H9 (cell line): ENCODE measurements around the gene SHC1. TPM values are rescaled to one million over a fixed set of nuclear protein-coding genes. Genes with fewer than 3 reads are reported as not detected.

Source experiments
- DNase-seq: peaks from one replicate; pipeline ENCODE4 v3.0.0-alpha.2; 2017
- H2AFZ ChIP-seq: one replicate; pipeline ENCODE4 v1.6.1; 2013; ENCODE audit warnings: mild to moderate bottlenecking, low read length, control low read depth, moderate library complexity
- H2AK5ac ChIP-seq: 2 replicates; pipeline ENCODE4 v1.6.1; 2013; ENCODE audit warnings: low read length, control low read depth, mixed read lengths; ENCODE audit not compliant: insufficient read length
- H2BK120ac ChIP-seq: one replicate; pipeline ENCODE4 v1.6.1; 2013; ENCODE audit warnings: low read depth, mild to moderate bottlenecking, low read length, control low read depth, inconsistent platforms; ENCODE audit not compliant: poor library complexity, severe bottlenecking
- H2BK12ac ChIP-seq: 2 replicates; pipeline ENCODE4 v1.6.1; 2013; ENCODE audit warnings: low read length, control low read depth, mixed read lengths, low read depth; ENCODE audit not compliant: insufficient read length
- H2BK15ac ChIP-seq: 2 replicates; pipeline ENCODE4 v1.6.1; 2013; ENCODE audit warnings: low read depth, low read length, control low read depth
- H2BK20ac ChIP-seq: one replicate; pipeline ENCODE4 v1.6.1; 2013; ENCODE audit warnings: low read depth, mild to moderate bottlenecking, low read length, control low read depth, inconsistent platforms; ENCODE audit not compliant: poor library complexity, severe bottlenecking
- H2BK5ac ChIP-seq: 2 replicates; pipeline ENCODE4 v1.6.1; 2013; ENCODE audit warnings: low read length, control low read depth, mixed read lengths; ENCODE audit not compliant: insufficient read length
- H3K14ac ChIP-seq: 2 replicates; pipeline ENCODE4 v1.6.1; 2013; ENCODE audit warnings: low read length, control low read depth; ENCODE audit not compliant: insufficient read depth
- H3K18ac ChIP-seq: 2 replicates; pipeline ENCODE4 v1.6.1; 2013; ENCODE audit warnings: low read depth, mild to moderate bottlenecking, mixed read lengths, low read length, control low read depth; ENCODE audit not compliant: insufficient read length
- H3K23ac ChIP-seq: 2 replicates; pipeline ENCODE4 v1.6.1; 2013; ENCODE audit warnings: low read length, control low read depth, mixed read lengths, low read depth; ENCODE audit not compliant: insufficient read length
- H3K23me2 ChIP-seq: 2 replicates; pipeline ENCODE4 v1.6.1; 2013; ENCODE audit warnings: low read depth, mild to moderate bottlenecking, mixed read lengths, low read length, control low read depth; ENCODE audit not compliant: insufficient read length, poor library complexity, severe bottlenecking
- H3K27ac ChIP-seq: 2 replicates; pipeline ENCODE4 v1.5.1; 2013; ENCODE audit warnings: low read length, control low read depth, mixed read lengths, low read depth; ENCODE audit not compliant: insufficient read length
- H3K27me3 ChIP-seq: 2 replicates; pipeline ENCODE4 v1.6.1; 2013; ENCODE audit warnings: low read length, control low read depth, inconsistent platforms; ENCODE audit not compliant: insufficient read depth
- H3K4ac ChIP-seq: 2 replicates; pipeline ENCODE4 v1.6.1; 2013; ENCODE audit warnings: low read depth, mild to moderate bottlenecking, control low read depth, inconsistent platforms, low read length, moderate library complexity
- H3K4me1 ChIP-seq: 2 replicates; pipeline ENCODE4 v1.6.1; 2013; ENCODE audit warnings: low read length, control low read depth, inconsistent platforms; ENCODE audit not compliant: insufficient read depth
- H3K4me2 ChIP-seq: 2 replicates; pipeline ENCODE4 v1.6.1; 2013; ENCODE audit warnings: low read length, control low read depth, mixed read lengths; ENCODE audit not compliant: insufficient read length, insufficient read depth
- H3K56ac ChIP-seq: 2 replicates; pipeline ENCODE4 v1.6.1; 2013; ENCODE audit warnings: low read depth, mild to moderate bottlenecking, mixed read lengths, low read length, control low read depth; ENCODE audit not compliant: insufficient read length
- H3K79me1 ChIP-seq: 2 replicates; pipeline ENCODE4 v1.6.1; 2013; ENCODE audit warnings: low read depth, mild to moderate bottlenecking, moderate library complexity, low read length, control low read depth, inconsistent platforms; ENCODE audit not compliant: insufficient read depth, poor library complexity, severe bottlenecking
- H3K79me2 ChIP-seq: 2 replicates; pipeline ENCODE4 v1.6.1; 2013; ENCODE audit warnings: low read length, control low read depth, inconsistent platforms; ENCODE audit not compliant: insufficient read depth
- H3K9ac ChIP-seq: 2 replicates; pipeline ENCODE4 v1.6.1; 2013; ENCODE audit warnings: low read length, control low read depth, mixed read lengths; ENCODE audit not compliant: insufficient read length; ENCODE audit errors: extremely low read depth
- H3K9me3 ChIP-seq: one replicate; pipeline ENCODE4 v1.6.1; 2013; ENCODE audit warnings: low read depth, low read length, inconsistent platforms; ENCODE audit not compliant: control insufficient read depth
- H3T11ph ChIP-seq: one replicate; pipeline ENCODE4 v1.6.1; 2013; ENCODE audit warnings: mild to moderate bottlenecking, low read length, control low read depth, inconsistent platforms
- H4K20me1 ChIP-seq: one replicate; pipeline ENCODE4 v1.6.1; 2013; ENCODE audit not compliant: control insufficient read depth, insufficient read length, insufficient read depth
- H4K5ac ChIP-seq: 2 replicates; pipeline ENCODE4 v1.6.1; 2013; ENCODE audit warnings: low read depth, mild to moderate bottlenecking, mixed read lengths, low read length, control low read depth; ENCODE audit not compliant: insufficient read length
- H4K8ac ChIP-seq: replicated peaks from 2 replicates; pipeline ENCODE4 v1.6.1; 2013; ENCODE audit warnings: low read length, control low read depth, mixed read lengths, low read depth; ENCODE audit not compliant: insufficient read length
- H4K91ac ChIP-seq: 2 replicates; pipeline ENCODE4 v1.6.1; 2013; ENCODE audit warnings: low read depth, mild to moderate bottlenecking, moderate library complexity, mixed read lengths, low read length, control low read depth; ENCODE audit not compliant: insufficient read length
- H3K27ac Mint-ChIP-seq, 3 experiments: 2 replicates in 2 of 3; 3 replicates in 1 of 3; pipeline ENCODE4 v1.8.0; 2020 to 2021; ENCODE audit warnings: mixed read lengths in 3 of 3, mild to moderate bottlenecking in 1 of 3, moderate library complexity in 1 of 3
- H3K27me3 Mint-ChIP-seq: 2 replicates; pipeline ENCODE4 v1.8.0; 2021; ENCODE audit warnings: low read depth, mild to moderate bottlenecking, moderate library complexity, mixed read lengths
- H3K36me3 Mint-ChIP-seq, 3 experiments: 2 replicates in 2 of 3; 3 replicates in 1 of 3; pipeline ENCODE4 v1.8.0; 2020 to 2021; ENCODE audit warnings: low read depth in 3 of 3, mixed read lengths in 3 of 3; ENCODE audit not compliant: insufficient read depth in 1 of 3
- H3K4me1 Mint-ChIP-seq, 2 experiments: 2 replicates each; pipeline ENCODE4 v1.8.0; 2020; ENCODE audit warnings: mixed read lengths in 2 of 2
- H3K4me3 Mint-ChIP-seq, 2 experiments: 2 replicates in 1 of 2; 3 replicates in 1 of 2; pipeline ENCODE4 v1.8.0; 2020 to 2021; ENCODE audit warnings: mild to moderate bottlenecking in 2 of 2, mixed read lengths in 2 of 2, moderate library complexity in 1 of 2
- H3K9me3 Mint-ChIP-seq, 2 experiments: 2 replicates in 1 of 2; 3 replicates in 1 of 2; pipeline ENCODE4 v1.8.0; 2020; ENCODE audit warnings: mild to moderate bottlenecking in 2 of 2, mixed read lengths in 2 of 2, moderate library complexity in 1 of 2
- CTCF ChIP-seq: fragments of 200-600 bp; sonication (generic); conservative IDR thresholded peaks from 3 replicates; pipeline ENCODE4 v1.8.0; 2021; ENCODE audit warnings: antibody characterized with exemption, mild to moderate bottlenecking
- WGBS: extraction: QIAGEN DNeasy Blood & Tissue Kit; methylation state at CpG from one replicate; pipeline ENCODE4 v1.1.7; 2013; ENCODE audit warnings: missing lambda C conversion rate, low lambda C conversion rate, mixed read lengths; ENCODE audit not compliant: insufficient read length; ENCODE audit errors: extremely low coverage; 5-methylcytosine and 5-hydroxymethylcytosine counted together
- total RNA-seq: library from RNA; stranded (reverse); gene quantifications from 2 replicates; pipeline ENCODE4 v1.2.1, GENCODE V29; 2021

The SHC1 gene
- total RNA-seq, 1 experiment from 2014 or later: 168 TPM

- H2BK12ac ChIP-seq: no peak overlapping the region
- H4K8ac ChIP-seq: no peak overlapping the region
- no peak overlapping the region for H2AK5ac ChIP-seq
- peaks cover 3% of the 10 kb centered on the region for H3K79me1 ChIP-seq
- H3K4me1 ChIP-seq: 0 out of 2 replicates have a peak, but pooled peaks cover 2% of the 10 kb centered on the region
- no peak overlapping the region for H2BK15ac ChIP-seq
- no peak overlapping the region for H2BK120ac ChIP-seq
- no peak overlapping the region for H3K23ac ChIP-seq
- no peaks in the 10 kb centered on the region for H3K23me2 ChIP-seq
- no peak overlapping the region for H3K27ac ChIP-seq
- H3K18ac ChIP-seq: no peak overlapping the region
- H3K9ac ChIP-seq: no peak overlapping the region
- no peaks in the 10 kb centered on the region for H3K9me3 ChIP-seq
- H3T11ph ChIP-seq: no peak overlapping the region
- no peak overlapping the region for H4K91ac ChIP-seq
- Mint-ChIP-seq H3K27ac (peak overlapping the region in 2 of 3 experiments; percentile 44 to 93; a peak in 1 of 7 replicates), H3K4me3 (peak overlapping the region; percentile 78 to 87), H3K27me3 (no peaks in the 10 kb centered on the region), H3K36me3 (peaks cover 42 to 79% (median 71%) of the 10 kb centered on the region in 3 experiments), H3K4me1 (peaks cover 27 to 32% of the 10 kb centered on the region in 2 experiments), H3K9me3 (no peaks in the 10 kb centered on the region)
- H3K79me2 ChIP-seq: no peaks in the 10 kb centered on the region; the same call in 1 of the 2 replicates
- no peak overlapping the region for H3K56ac ChIP-seq
- no peak overlapping the region for H2BK20ac ChIP-seq
- no peaks in the 10 kb centered on the region for H3K27me3 ChIP-seq
- no peak for DNase-seq
- peaks cover 2% of the 10 kb centered on the region for H4K20me1 ChIP-seq
- peak overlapping the region; percentile 76 for H3K4me2 ChIP-seq
- no peak for TF ChIP-seq CTCF
- no CpG with 5 or more reads among the region's 6 CpGs for WGBS
- no peak overlapping the region for H3K14ac ChIP-seq
- H3K4ac ChIP-seq: no peak overlapping the region
- H4K5ac ChIP-seq: no peak overlapping the region
- no peak overlapping the region for H2AFZ ChIP-seq
- H2BK5ac ChIP-seq: no peak overlapping the region
These were observed 7.7 kb downstream of the SHC1 start for GRCh38 chr1:154962795-154963330.
